ENCODE results near the gene UNC13A. TPM values are rescaled to one million over a fixed set of nuclear protein-coding genes. Genes with fewer than 3 reads are reported as not detected.
A peak's percentile ranks its signal among the peaks of the same experiment; 100 is the strongest.
"Not testable (repeated sequence)": the region's sequence is repeated elsewhere in the genome, so short reads cannot be mapped to it uniquely, and the experiment has no call there.

The UNC13A gene
- total RNA-seq, 1 experiment from 2014 or later = 6.6 TPM

GRCh38 chr19:17577457-17578097 lies 110.6 kb downstream of the UNC13A start:
- peak; percentile 55 for DNase-seq
- H3K36me3 ChIP-seq (replicated peaks; ENCODE audit: control insufficient read depth, insufficient read depth, low read length) = peaks cover 14% of the 10 kb centered on the region
- H3K4me3 ChIP-seq (ENCODE audit: insufficient read depth, low read depth, low read length) = peak overlapping the region; percentile 42

GRCh38 chr19:17576758-17577456 lies 111.2 kb downstream of the UNC13A start:
- Histone ChIP-seq H3K27me3 (ENCODE audit: control insufficient read depth, insufficient read depth, low read length) (no peaks in the 10 kb centered on the region), H3K4me3 (ENCODE audit: insufficient read depth, low read depth, low read length) (peak overlapping the region; percentile 42), H3K36me3 (replicated peaks; ENCODE audit: control insufficient read depth, insufficient read depth, low read length) (peaks cover 14% of the 10 kb centered on the region)
- DNase-seq = peak; percentile 99

More at GRCh38 chr19:17577457-17578097, 110.6 kb downstream of the UNC13A start:
- no peaks in the 10 kb centered on the region for H3K27me3 ChIP-seq (ENCODE audit: control insufficient read depth, insufficient read depth, low read length)

- Histone ChIP-seq H3K36me3 (replicated peaks; ENCODE audit: control insufficient read depth, insufficient read depth, low read length) (peaks cover 8% of the 10 kb centered on the region), H3K27me3 (ENCODE audit: control insufficient read depth, insufficient read depth, low read length) (no peaks in the 10 kb centered on the region), H3K4me3 (ENCODE audit: insufficient read depth, low read depth, low read length) (no peak overlapping the region; the same call in 1 of the 2 replicates)
- DNase-seq = no peak
Observed at GRCh38 chr19:17575871-17576757, 112.0 kb downstream of the UNC13A start.

GRCh38 chr19:17572638-17573037 lies 115.5 kb downstream of the UNC13A start:
- DNase-seq = no peak
- Histone ChIP-seq H3K36me3 (replicated peaks; ENCODE audit: control insufficient read depth, insufficient read depth, low read length) (peaks cover 8% of the 10 kb centered on the region), H3K27me3 (ENCODE audit: control insufficient read depth, insufficient read depth, low read length) (no peaks in the 10 kb centered on the region), H3K4me3 (ENCODE audit: insufficient read depth, low read depth, low read length) (no peak overlapping the region)

- Histone ChIP-seq H3K4me3 (ENCODE audit: insufficient read depth, low read depth, low read length) (no peak overlapping the region), H3K36me3 (replicated peaks; ENCODE audit: control insufficient read depth, insufficient read depth, low read length) (peaks cover 8% of the 10 kb centered on the region), H3K27me3 (ENCODE audit: control insufficient read depth, insufficient read depth, low read length) (no peaks in the 10 kb centered on the region)
- DNase-seq = no peak
Observed at GRCh38 chr19:17570791-17571190, 117.4 kb downstream of the UNC13A start.

- H3K4me3 ChIP-seq (ENCODE audit: insufficient read depth, low read depth, low read length); H3K36me3 ChIP-seq (replicated peaks; ENCODE audit: control insufficient read depth, insufficient read depth, low read length); DNase-seq; H3K27me3 ChIP-seq (ENCODE audit: control insufficient read depth, insufficient read depth, low read length): not testable (repeated sequence)
Observed at GRCh38 chr19:17570291-17570690, 117.9 kb downstream of the UNC13A start.

- no peaks in the 10 kb centered on the region for H3K27me3 ChIP-seq (ENCODE audit: control insufficient read depth, insufficient read depth, low read length)
- DNase-seq = no peak
- peaks cover 10% of the 10 kb centered on the region for H3K36me3 ChIP-seq (replicated peaks; ENCODE audit: control insufficient read depth, insufficient read depth, low read length)
- H3K4me3 ChIP-seq (ENCODE audit: insufficient read depth, low read depth, low read length) = no peak overlapping the region
Observed at GRCh38 chr19:17567940-17568339, 120.2 kb downstream of the UNC13A start.

GRCh38 chr19:17565611-17566010 lies 122.5 kb downstream of the UNC13A start:
- Histone ChIP-seq H3K36me3 (replicated peaks; ENCODE audit: control insufficient read depth, insufficient read depth, low read length) (peaks cover 7% of the 10 kb centered on the region), H3K4me3 (ENCODE audit: insufficient read depth, low read depth, low read length) (no peak overlapping the region), H3K27me3 (ENCODE audit: control insufficient read depth, insufficient read depth, low read length) (no peaks in the 10 kb centered on the region)
- no peak for DNase-seq

GRCh38 chr19:17564781-17565180 lies 123.4 kb downstream of the UNC13A start:
- no peak for DNase-seq
- H3K36me3 ChIP-seq (replicated peaks; ENCODE audit: control insufficient read depth, insufficient read depth, low read length) = peaks cover 7% of the 10 kb centered on the region
- H3K4me3 ChIP-seq (ENCODE audit: insufficient read depth, low read depth, low read length) = no peak overlapping the region
- H3K27me3 ChIP-seq (ENCODE audit: control insufficient read depth, insufficient read depth, low read length) = no peaks in the 10 kb centered on the region

- no peak for DNase-seq
- Histone ChIP-seq H3K27me3 (ENCODE audit: control insufficient read depth, insufficient read depth, low read length) (no peaks in the 10 kb centered on the region), H3K36me3 (replicated peaks; ENCODE audit: control insufficient read depth, insufficient read depth, low read length) (peaks cover 4% of the 10 kb centered on the region), H3K4me3 (ENCODE audit: insufficient read depth, low read depth, low read length) (no peak overlapping the region)
Observed at GRCh38 chr19:17562561-17562960, 125.6 kb downstream of the UNC13A start.

GRCh38 chr19:17562097-17562496 lies 126.1 kb downstream of the UNC13A start:
- no peak for DNase-seq
- H3K4me3 ChIP-seq (ENCODE audit: insufficient read depth, low read depth, low read length) = no peak overlapping the region
- H3K36me3 ChIP-seq (replicated peaks; ENCODE audit: control insufficient read depth, insufficient read depth, low read length) = peaks cover 4% of the 10 kb centered on the region
- no peaks in the 10 kb centered on the region for H3K27me3 ChIP-seq (ENCODE audit: control insufficient read depth, insufficient read depth, low read length)

- no peak for DNase-seq
- H3K36me3 ChIP-seq (replicated peaks; ENCODE audit: control insufficient read depth, insufficient read depth, low read length) = peaks cover 4% of the 10 kb centered on the region
- H3K27me3 ChIP-seq (ENCODE audit: control insufficient read depth, insufficient read depth, low read length) = no peaks in the 10 kb centered on the region
- no peak overlapping the region for H3K4me3 ChIP-seq (ENCODE audit: insufficient read depth, low read depth, low read length)
Observed at GRCh38 chr19:17560205-17560595, 128.0 kb downstream of the UNC13A start.

GRCh38 chr19:17557466-17557865 lies 130.7 kb downstream of the UNC13A start:
- Histone ChIP-seq H3K27me3 (ENCODE audit: control insufficient read depth, insufficient read depth, low read length) (no peaks in the 10 kb centered on the region), H3K4me3 (ENCODE audit: insufficient read depth, low read depth, low read length) (no peak overlapping the region), H3K36me3 (replicated peaks; ENCODE audit: control insufficient read depth, insufficient read depth, low read length) (peaks cover 2% of the 10 kb centered on the region)
- DNase-seq = no peak

GRCh38 chr19:17556995-17557394 lies 131.2 kb downstream of the UNC13A start:
- Histone ChIP-seq H3K36me3 (replicated peaks; ENCODE audit: control insufficient read depth, insufficient read depth, low read length) (peaks cover 2% of the 10 kb centered on the region), H3K4me3 (ENCODE audit: insufficient read depth, low read depth, low read length) (no peak overlapping the region), H3K27me3 (ENCODE audit: control insufficient read depth, insufficient read depth, low read length) (no peaks in the 10 kb centered on the region)
- DNase-seq = no peak
